ENCODE measurements around the gene ADCY2. TPM values are rescaled to one million over a fixed set of nuclear protein-coding genes. Genes with fewer than 3 reads are reported as not detected.

The ADCY2 gene
- total RNA-seq, 1 donor from 2014 or later = 0.95 TPM

- no peak overlapping the region for H3K4me3 Mint-ChIP-seq (ENCODE audit: unreplicated experiment)
- peaks cover 5% of the 10 kb centered on the region for H3K27me3 Mint-ChIP-seq (ENCODE audit: low read depth)
- TF ChIP-seq CTCF (IDR thresholded peaks at IDR 0.05) = no peak
- no peak overlapping the region for H3K27ac Mint-ChIP-seq (ENCODE audit: unreplicated experiment)
- H3K9me3 Mint-ChIP-seq (ENCODE audit: low read depth) = no peaks in the 10 kb centered on the region
- no peak for DNase-seq (ENCODE audit: low spot score)
- no peaks in the 10 kb centered on the region for H3K4me1 Mint-ChIP-seq (ENCODE audit: low read depth)
- H3K36me3 Mint-ChIP-seq (ENCODE audit: low read depth) = no peaks in the 10 kb centered on the region
Observed at GRCh38 chr5:7770436-7770835, 374.5 kb downstream of the ADCY2 start.

DNA sequence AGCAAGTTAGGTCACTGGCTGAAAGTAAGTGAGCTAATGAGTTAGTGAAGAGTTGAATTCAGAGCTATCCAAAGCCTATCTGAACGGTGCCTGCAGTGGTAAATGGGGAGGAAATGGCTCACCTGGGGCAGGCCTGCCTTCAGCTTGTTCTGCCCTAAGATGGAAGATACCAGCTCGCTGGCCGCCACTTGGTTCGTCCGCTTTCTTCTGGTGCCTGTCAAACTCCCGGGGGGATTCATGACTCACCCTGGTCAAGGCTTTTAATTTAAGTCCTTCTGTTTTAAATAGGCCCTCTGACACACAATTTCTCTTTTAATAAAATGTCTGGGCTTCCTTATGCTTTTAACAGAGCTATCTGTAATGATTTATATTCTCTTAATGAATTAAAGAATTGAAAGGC lies 376.2 kb downstream of the ADCY2 start:
- no peak for DNase-seq (ENCODE audit: low spot score)
- no peak overlapping the region for H3K4me3 Mint-ChIP-seq (ENCODE audit: unreplicated experiment)
- no peak overlapping the region for H3K27ac Mint-ChIP-seq (ENCODE audit: unreplicated experiment)
- no peak for TF ChIP-seq CTCF (IDR thresholded peaks at IDR 0.05)
- no peaks in the 10 kb centered on the region for H3K9me3 Mint-ChIP-seq (ENCODE audit: low read depth)
- no peaks in the 10 kb centered on the region for H3K4me1 Mint-ChIP-seq (ENCODE audit: low read depth)
- H3K27me3 Mint-ChIP-seq (ENCODE audit: low read depth) = peaks cover 2% of the 10 kb centered on the region
- no peaks in the 10 kb centered on the region for H3K36me3 Mint-ChIP-seq (ENCODE audit: low read depth)

DNA sequence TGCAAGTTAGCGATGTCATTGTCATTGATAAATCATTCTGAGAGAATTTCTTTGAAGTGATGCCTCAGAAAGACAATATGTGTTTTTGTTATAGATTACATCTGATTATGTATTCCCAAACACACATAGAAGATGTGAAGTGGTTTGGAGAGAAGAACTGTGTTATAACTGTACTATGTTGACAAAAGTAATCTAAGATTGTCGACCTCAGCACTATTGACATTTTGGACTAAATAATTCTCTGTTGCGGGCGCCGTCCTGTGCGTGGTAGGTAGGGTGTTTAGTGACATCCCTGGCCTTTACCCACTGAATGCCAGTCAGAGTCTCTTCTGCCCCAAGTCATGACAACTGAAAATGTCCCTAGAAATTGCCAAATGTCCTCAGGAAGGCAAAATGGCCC lies 377.2 kb downstream of the ADCY2 start:
- DNase-seq (ENCODE audit: low spot score) = no peak
- TF ChIP-seq CTCF (IDR thresholded peaks at IDR 0.05) = no peak
- no peak overlapping the region for H3K4me3 Mint-ChIP-seq (ENCODE audit: unreplicated experiment)
- H3K4me1 Mint-ChIP-seq (ENCODE audit: low read depth) = no peaks in the 10 kb centered on the region
- no peaks in the 10 kb centered on the region for H3K36me3 Mint-ChIP-seq (ENCODE audit: low read depth)
- H3K9me3 Mint-ChIP-seq (ENCODE audit: low read depth) = no peaks in the 10 kb centered on the region
- H3K27ac Mint-ChIP-seq (ENCODE audit: unreplicated experiment) = no peak overlapping the region
- peaks cover 2% of the 10 kb centered on the region for H3K27me3 Mint-ChIP-seq (ENCODE audit: low read depth)

DNA sequence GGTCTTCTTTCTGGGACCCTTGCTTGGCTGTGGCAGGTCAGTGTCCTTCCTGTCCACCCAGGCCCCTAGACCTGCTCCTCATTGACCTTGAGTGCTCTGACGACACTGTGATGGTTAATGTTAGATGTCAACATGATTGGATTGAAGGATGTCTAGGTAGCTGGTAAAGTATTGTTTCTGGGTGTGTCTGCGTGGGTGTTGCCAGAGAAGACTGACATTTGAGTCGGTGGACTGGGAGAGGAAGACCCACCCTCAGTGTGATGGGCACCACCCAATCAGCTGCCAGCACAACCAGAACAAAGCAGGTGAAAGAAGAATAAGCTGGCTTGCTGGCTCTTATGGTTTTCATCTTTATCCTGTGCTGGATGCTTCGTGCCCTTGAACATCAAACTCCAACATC lies 380.5 kb downstream of the ADCY2 start:
- no peaks in the 10 kb centered on the region for H3K9me3 Mint-ChIP-seq (ENCODE audit: low read depth)
- no peak overlapping the region for H3K4me3 Mint-ChIP-seq (ENCODE audit: unreplicated experiment)
- no peaks in the 10 kb centered on the region for H3K36me3 Mint-ChIP-seq (ENCODE audit: low read depth)
- TF ChIP-seq CTCF (IDR thresholded peaks at IDR 0.05) = no peak
- H3K4me1 Mint-ChIP-seq (ENCODE audit: low read depth) = no peaks in the 10 kb centered on the region
- DNase-seq (ENCODE audit: low spot score) = no peak
- no peak overlapping the region for H3K27ac Mint-ChIP-seq (ENCODE audit: unreplicated experiment)
- peaks cover 7% of the 10 kb centered on the region for H3K27me3 Mint-ChIP-seq (ENCODE audit: low read depth)

GRCh38 chr5:7779019-7780005 lies 383.4 kb downstream of the ADCY2 start:
- H3K36me3 Mint-ChIP-seq (ENCODE audit: low read depth) = no peaks in the 10 kb centered on the region
- no peaks in the 10 kb centered on the region for H3K4me1 Mint-ChIP-seq (ENCODE audit: low read depth)
- no peak for DNase-seq (ENCODE audit: low spot score)
- no peaks in the 10 kb centered on the region for H3K9me3 Mint-ChIP-seq (ENCODE audit: low read depth)
- no peak overlapping the region for H3K27ac Mint-ChIP-seq (ENCODE audit: unreplicated experiment)
- H3K27me3 Mint-ChIP-seq (ENCODE audit: low read depth) = peaks cover 9% of the 10 kb centered on the region
- no peak overlapping the region for H3K4me3 Mint-ChIP-seq (ENCODE audit: unreplicated experiment)
- TF ChIP-seq CTCF (IDR thresholded peaks at IDR 0.05) = no peak

Data from chondrocyte (in vitro differentiated cells).